Fibroblast of peridontal ligament (primary cell): ENCODE results near the gene SYT15.
A peak's percentile ranks its signal among the peaks of the same experiment; 100 is the strongest.
"Not testable (repeated sequence)": the region's sequence is repeated elsewhere in the genome, so short reads cannot be mapped to it uniquely, and the experiment has no call there.

Experiments
- DNase-seq: peaks from one replicate; pipeline ENCODE4 v3.0.0-alpha.2; 2010; ENCODE audit errors: extremely low read depth

The SYT15 gene

GRCh38 chr10:46556515-46557318, 22.2 kb upstream of the SYT15 start, which contains the start of gene GPRIN2:
GPRIN2 (minus strand) TSS chr10:46556658; CDS start chr10:46550736, 5,922 bp downstream.
- no peak for DNase-seq

- DNase-seq: no peak
Observed at GRCh38 chr10:46557319-46558121, 21.4 kb upstream of the SYT15 start.

- no peak for DNase-seq
Observed at GRCh38 chr10:46558122-46558391, 20.9 kb upstream of the SYT15 start.

GRCh38 chr10:46558392-46559185, 20.3 kb upstream of the SYT15 start:
- no peak for DNase-seq

- no peak for DNase-seq
Observed at GRCh38 chr10:46559231-46559671, 19.7 kb upstream of the SYT15 start.

- no peak for DNase-seq
Observed at GRCh38 chr10:46560381-46560780, 18.5 kb upstream of the SYT15 start.

GRCh38 chr10:46560952-46561351, 18.0 kb upstream of the SYT15 start:
- DNase-seq: no peak

- peak; percentile 76 for DNase-seq
Observed at GRCh38 chr10:46565591-46566332, 13.2 kb upstream of the SYT15 start.

- not testable (repeated sequence) for DNase-seq
Observed at GRCh38 chr10:46567151-46567550, 11.8 kb upstream of the SYT15 start.

GRCh38 chr10:46570655-46571054, 8.3 kb upstream of the SYT15 start:
- DNase-seq: not testable (repeated sequence)

- not testable (repeated sequence) for DNase-seq
Observed at GRCh38 chr10:46572765-46573164, 6.2 kb upstream of the SYT15 start.

- peak; percentile 10 for DNase-seq
Observed at GRCh38 chr10:46573314-46573713, 5.6 kb upstream of the SYT15 start.

GRCh38 chr10:46573884-46574283, 5.0 kb upstream of the SYT15 start:
- DNase-seq: not testable (repeated sequence)

GRCh38 chr10:46577624-46578473, 1.1 kb upstream of the SYT15 start:
- not testable (repeated sequence) for DNase-seq

- DNase-seq: not testable (repeated sequence)
Observed at GRCh38 chr10:46579378-46579777, 450 bp downstream of the SYT15 start.

- DNase-seq: not testable (repeated sequence)
Observed at GRCh38 chr10:46581997-46582396, 3.1 kb downstream of the SYT15 start.

- DNase-seq: not testable (repeated sequence)
Observed at GRCh38 chr10:46582568-46582967, 3.6 kb downstream of the SYT15 start.

GRCh38 chr10:46584196-46584595, 5.3 kb downstream of the SYT15 start:
- not testable (repeated sequence) for DNase-seq

- not testable (repeated sequence) for DNase-seq
Observed at GRCh38 chr10:46585246-46585645, 6.3 kb downstream of the SYT15 start.

- DNase-seq: not testable (repeated sequence)
Observed at GRCh38 chr10:46587546-46587945, 8.6 kb downstream of the SYT15 start.
